Germinal center (tissue), 1 donor: ENCODE measurements around the gene ASS1.

ENCODE experiments used
- DNase-seq: peaks from one replicate; pipeline ENCODE4 v3.0.0; 2012; ENCODE audit warnings: mixed read lengths, low spot score

The ASS1 gene

DNA sequence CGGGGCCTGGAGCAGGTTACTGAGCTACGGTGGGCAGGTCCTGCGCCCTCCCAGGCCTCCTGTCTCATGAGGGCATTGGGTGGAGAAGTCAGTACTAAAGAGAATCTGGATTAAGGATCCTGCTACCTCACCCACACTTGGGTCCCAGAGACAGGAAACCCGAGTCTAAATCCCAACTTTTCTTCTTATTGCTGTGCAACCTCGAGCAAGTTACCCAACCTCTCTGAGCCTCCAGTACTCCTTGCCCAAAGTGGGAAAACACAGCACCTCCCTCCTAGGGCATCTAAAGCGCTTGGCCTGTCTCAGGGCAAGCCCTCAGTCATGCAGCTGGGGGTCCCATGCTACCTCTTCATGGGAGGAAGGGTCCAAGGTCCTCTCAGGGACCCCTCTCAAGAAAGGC is 28.2 kb downstream of the ASS1 start:
- DNase-seq, result no peak

DNA sequence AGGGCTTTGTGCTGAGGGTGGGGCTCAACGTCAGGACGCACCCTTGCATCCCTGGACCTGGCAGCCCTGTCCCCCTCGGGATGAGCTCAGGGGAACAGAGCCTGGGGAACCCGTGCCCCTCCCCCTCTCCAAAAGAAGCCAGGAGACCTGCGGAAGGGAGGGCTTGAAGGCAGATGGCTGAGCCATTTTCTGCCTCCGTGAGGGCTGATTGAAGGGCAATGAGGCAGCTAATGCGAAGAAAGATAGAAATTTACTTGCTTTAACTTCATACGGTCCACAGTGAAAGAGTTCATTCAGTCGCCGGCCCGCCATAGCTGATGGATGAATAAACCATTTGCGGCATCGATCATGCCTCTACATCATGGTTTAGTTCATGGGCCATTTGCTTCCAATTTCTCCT is 28.8 kb downstream of the ASS1 start:
- no peak for DNase-seq

DNA sequence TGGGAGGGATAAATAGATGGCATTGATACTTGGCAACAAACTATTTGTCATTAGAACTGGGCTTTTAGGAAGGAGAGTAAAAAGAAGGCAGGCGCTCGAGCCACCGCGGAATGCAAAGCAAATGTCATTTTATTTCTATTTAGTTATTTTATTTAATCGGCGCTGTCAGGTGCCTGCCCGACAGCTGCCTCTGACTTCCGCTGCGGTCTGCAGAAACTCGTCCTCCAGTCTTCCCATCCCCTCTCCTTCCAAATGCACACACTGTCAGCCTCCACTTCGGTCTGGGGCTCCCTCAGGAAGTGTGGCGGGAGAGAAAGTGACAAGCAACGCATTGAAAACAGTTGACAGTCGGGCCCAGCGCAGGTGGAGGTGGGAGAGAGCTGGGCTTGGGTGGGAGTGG is 29.3 kb downstream of the ASS1 start:
- DNase-seq, result no peak

DNA sequence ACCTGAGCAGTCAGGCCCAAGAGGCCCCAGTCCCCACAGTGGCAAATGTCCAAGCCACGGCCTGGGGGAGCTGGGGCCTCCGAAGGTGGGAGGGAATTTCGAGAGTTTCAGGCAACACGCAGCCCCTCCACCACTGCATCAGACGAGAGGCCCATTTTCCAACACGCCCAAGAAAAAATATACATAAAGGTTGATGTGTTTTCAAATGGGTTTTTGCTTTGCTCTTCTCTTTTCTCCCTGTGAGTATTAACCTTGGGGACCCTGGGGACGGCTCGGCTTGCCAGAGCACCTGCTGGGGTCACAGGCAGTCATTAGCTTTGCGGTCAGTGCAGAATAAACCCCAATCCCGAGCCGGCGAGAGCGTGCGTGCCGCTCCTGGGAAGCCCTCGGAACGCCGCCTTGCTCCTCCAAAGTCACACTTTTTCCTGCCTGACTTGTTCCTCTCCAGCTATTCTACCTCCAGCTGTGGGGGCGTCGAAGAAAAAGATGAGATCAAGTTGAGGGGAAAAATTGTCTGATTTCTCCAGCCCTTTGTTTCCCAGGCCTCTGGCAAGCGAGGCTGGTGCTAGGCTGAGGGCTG is 31.5 kb downstream of the ASS1 start:
- DNase-seq, result no peak

DNA sequence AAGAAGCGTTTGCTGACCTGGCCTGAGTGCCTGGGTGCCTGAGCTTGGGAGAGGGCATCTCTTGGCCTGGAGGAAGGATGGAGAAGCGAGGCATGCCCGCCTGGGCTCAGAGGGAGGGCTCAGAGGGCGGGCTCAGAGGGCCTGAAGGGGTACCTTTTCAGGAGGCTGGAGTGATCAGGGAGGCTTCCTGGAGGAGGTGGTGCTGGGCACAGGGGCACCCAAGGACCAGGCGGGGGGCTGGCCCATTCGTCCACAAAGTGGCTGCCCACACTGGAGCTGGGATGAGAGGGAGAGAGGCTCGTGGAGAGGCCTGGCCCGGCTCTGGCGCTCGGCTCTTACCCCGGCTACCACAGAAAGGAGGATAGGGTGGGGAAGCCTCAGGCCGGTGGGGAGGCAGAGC is 32.8 kb downstream of the ASS1 start:
- DNase-seq, result no peak

DNA sequence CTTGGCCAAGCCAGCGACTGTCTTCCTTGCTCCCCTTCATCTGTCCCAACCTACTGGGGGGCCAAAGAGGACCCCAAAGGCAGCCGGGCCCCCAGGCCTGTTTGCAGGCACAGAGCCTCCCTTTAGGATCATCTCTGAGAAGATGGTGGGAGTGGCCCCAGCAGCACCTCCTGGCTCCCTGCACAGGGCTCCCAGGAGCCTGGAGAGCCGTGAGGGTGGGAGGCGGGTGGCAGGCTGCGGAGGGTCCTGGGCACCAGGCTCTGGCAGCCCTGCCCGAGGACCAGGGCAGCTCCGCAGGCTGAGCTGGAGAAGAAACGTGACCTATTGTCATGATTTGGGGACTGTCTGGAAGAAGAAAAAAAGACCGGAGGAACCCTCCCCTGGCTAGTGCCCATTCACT is 33.4 kb downstream of the ASS1 start:
- DNase-seq, result no peak

DNA sequence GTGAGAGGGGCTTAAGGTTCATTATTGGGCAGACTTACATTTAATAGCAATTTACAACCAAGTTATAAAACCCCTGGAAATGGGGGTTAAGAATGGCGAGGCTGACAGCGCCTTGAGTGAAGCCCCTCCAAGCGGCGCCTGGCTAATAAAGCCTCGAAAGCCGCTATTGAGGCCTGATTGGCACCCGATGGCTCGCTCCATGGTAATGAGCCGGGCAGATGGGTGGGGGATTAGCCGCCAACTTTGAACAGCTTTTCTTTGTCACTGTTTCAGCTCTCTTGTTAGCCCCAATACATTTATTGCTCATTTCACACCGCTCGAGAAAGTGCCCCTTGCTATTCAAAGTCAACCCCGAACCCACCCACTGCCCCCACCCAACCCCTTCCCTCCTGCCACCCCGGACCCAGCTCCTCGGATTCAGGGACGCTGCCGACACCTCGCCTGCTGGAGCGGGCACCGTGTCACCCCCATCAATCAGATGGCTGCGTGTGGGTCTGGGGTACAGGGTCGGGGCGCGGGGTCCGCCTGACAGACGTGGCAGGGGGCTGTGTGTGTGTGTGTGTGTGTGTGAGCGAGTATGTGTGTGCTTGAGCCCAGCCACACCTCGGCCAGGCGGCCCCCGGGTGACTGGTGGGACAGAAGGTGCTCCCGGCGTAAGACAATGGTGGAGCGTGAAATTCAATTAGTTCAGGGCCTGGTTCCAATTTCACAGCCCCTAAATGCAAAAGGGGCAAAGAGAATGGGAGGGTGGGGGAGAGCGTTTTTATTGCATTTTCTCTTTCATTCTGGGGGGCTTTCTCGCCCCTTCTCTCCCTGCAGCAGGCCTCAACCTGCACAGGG is 34.2 kb downstream of the ASS1 start:
- DNase-seq, result no peak

DNA sequence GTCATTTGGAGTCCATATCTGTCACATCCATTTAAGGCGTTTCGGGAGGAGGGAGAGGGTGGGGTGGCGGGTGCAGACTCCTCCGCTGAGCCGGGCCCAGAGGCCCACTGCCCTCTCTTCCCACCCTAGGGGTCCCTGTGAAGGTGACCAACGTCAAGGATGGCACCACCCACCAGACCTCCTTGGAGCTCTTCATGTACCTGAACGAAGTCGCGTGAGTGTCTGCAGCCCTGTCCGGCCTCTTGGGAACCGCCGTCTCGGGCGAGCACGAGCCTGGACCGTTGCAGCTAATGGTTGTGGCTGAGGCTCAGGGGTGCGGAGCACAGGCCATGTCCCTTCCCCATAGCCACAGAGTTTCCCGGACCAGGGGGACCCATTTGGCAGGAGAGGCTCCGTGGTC is 34.8 kb downstream of the ASS1 start:
- no peak for DNase-seq

DNA sequence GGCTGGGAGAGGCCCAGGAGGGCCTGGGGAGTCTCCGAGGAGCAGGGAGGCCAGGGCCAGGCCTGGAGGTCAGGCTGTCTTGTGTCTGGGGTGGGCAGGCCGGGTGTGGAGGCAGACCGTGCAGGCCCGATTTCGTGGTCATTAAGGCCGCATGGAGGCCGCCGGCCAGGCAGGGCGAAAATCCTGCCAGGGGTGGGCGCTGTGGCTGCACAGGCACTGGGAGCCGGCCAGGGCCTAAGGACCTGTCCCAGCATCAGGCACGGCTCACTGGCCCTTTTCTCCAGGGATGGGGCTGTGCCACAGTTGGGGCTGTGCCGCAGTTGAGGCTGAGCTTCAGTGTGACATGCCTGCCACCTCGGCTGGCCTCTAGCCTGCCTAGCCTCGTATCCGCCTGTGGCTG is 35.9 kb downstream of the ASS1 start:
- no peak for DNase-seq

DNA sequence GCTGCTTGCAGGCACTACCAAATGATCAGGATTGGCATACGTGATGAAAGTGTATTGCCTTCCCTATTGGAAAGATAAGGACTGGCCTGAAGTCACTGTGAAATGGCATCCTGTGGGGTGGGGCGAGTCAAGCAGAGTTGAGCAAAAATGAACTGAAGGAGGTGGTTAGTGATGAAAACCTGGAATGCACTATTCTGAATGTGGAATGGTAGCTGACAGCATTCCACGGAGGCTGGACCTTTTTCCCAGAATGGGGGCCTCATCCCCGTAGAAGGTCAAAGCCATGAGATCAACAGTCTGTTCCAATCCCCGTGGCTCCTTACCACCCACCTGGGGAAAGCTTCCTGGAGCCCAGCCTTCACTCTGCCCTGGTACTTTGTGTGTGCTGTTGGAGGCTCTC is 37.7 kb downstream of the ASS1 start:
- DNase-seq, result no peak

DNA sequence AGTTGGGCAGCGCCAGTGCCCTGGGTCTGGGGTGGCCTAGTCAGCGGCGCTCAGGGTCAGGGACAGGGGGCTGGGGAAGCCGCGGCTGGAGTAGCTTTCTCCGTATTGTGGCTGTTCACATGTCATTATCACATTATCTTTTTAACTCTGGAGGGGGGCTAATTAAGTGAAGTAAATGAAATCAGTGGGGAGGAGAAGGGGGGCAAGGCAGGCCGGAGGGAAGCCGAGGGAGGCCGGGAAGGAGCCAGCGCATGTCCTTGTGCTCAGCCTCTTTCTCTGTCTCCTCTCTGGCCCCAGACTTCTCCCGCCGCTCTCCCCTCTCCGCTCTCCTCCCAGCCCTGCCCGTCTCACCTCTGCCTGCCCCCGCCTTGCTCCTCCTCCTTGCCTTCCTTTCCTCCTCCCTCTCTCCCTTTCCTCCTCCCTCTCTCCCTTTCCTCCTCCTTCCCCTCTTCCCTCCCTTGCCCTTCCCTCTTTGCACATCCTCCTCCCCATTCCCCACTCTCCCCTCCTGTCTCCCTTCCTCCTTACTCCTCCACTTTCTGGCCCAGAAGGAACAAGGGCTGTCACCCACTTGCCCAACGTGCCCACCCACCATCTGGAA is 38.7 kb downstream of the ASS1 start:
- DNase-seq, result no peak

DNA sequence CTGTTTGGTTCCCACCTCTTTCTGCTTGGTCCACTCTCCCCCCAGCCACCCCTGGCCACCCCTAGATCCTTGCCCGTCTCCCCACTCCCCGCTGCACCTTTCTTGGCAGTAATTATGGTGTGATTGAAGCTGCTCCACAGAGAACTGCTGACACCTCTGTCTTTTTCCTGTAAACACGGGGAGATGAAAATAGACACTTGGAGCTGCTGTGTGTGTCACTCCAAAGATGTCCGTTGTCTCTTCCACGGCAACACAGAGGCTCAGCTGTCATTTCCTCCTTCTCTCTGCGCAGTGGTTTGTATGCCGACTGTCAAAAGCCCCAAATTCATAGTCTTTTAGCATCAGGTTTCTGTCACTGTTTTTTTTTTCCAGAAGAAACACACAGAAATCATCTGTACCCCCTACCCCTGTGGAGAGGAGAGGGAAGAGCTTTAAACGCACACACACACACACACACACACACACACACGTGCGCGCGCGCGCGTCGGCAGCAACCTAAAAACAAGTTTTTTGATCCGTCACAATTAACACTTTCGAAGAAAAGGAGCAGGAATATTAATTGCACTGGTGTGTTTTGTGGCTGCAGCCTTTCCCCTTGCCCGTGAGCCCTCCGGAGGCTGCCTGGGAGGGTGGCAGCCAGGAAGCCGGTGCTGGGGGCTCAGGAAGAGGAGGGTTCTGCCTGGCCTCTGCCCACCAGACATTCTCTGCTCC is 39.8 kb downstream of the ASS1 start:
- no peak for DNase-seq

DNA sequence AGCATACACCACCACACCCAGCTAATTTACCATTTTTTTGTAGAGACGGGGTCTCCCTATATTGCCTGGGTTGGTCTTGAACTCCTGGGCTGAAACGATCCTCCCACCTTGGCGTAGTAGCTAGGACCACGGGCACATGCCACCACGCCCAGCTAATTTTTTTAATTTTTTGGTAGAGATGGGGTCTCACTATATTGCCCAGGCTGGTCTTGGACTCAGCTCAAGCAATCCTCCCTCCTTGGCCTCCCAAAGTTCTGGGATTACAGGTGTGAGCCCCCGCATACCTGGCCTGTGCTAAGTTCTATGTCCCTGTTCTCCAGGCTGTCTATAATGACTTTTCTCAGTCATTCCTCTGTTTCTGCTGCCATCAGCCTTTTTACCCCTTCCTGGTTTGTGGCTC is 41.3 kb downstream of the ASS1 start:
- no peak for DNase-seq

DNA sequence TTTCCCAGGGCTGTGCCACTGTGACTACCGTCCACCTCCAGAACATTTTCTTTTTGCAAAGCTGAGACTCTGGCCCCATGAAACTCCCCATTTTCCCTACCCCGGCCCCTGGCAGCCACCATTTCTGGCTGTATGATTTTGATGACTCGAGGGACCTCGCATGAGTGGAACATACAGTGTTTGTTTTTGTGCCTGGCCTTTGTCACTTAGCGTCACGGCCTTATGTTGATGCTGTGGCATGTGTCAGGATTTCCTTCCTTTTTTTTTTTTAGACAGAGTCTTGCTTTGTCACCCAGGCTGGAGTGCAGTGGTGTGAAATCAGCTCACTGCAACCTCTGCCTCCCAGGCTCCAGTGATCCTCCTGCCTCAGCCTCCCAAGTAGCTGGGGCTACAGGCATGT is 42.7 kb downstream of the ASS1 start:
- no peak for DNase-seq

DNA sequence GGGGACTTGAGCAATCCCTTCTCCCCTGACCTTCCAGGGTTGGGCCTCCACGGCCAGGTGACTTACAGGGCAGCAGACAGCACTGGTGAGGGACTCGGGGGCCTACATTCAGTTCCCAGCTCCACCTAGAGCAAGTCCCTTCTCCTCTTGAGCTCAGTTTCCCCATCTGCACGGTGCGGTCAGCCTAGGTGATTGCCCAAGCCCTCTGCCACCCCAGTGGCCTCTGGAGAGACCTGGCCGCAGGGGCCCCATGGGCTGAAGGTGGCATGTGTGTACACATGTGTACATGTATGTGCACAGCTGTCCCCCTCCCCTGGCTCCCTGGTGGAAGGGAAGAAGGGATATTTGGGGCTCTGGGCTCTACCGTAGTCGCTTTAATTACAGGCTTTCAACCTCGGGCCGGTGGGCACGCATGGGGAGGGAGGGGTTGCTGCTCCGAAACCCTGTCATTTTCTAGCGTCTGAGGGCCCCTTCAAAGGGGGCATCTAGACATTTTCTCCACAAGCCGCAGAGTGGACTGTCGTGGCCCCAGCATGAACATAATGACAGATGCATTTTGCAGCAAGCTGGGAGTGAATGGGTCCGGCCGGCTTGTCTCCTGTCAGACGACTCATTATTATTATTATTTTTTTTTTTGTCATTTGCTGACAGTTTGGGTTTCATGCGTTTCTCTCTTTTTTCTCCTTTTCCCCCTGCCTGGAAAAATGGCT is 44.0 kb downstream of the ASS1 start:
- DNase-seq, result no peak

DNA sequence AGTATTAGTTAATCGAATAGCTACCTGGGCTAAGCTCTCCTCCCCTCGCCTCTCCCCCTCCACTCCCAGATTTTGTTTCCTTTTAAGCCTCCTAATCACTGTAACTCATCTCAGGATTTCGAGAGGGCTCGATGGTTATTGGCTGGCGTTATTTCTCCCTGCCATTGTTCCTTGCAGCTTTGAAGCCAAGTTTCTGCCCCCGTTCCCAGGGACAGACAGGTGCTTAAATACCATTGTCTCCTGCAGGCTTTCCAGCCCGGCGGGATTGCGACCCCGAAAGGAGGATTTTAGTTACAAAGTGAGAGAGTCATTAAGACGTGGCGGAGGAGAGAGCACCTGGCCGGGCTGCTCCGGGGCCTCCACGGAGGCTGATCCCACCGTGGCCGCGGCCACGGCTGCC is 46.2 kb downstream of the ASS1 start:
- DNase-seq, result no peak

DNA sequence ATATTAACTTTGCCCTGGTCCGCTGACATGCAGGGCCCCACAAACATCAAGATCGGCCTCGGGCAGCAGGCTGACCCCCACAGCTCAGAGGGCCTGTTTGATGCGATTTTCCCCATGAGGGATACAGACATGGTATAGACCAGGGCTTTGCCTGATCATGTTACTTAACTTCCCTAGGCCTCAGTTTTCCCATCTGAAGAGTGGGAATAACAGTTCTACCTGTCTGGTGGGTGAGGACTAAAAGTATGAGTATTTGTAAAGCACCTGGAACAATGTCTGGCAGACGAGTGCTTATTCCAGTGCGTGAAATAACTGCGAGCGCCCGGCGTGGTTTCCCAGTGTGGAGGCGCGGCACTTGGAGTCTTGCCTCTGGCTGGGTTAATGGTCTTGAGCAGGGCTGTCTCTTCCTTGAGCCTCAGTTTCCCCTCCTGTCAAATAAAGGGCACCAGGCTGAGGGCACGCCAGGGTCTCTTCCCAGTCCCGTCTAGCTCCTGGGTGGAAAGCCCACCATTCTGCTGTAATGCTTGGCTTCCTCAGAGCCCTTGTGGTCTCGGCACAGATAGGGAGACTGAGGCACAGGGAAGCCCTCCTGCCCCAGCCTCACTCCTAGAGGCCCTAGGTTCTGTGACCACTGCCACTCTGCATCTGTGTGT is 47.2 kb downstream of the ASS1 start:
- no peak for DNase-seq

DNA sequence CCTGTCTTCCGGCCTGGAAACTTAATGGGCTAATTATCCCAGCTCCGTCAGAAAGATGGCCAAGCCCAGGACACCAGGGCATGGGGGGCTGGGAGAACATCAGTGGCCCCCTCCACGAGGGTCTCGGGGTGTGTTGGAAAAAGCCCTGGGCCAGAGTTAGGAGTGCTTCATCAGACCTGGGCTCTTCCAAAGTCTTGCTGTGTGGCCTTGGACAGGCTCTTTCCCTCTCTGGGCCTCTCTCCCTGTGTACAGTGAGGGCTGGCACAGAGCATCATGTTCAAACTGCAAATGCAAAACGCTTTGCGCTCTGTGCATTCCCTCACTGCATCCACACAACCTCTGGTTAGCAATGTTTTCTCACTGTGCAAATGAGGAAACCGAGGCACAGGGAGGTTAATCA is 48.3 kb downstream of the ASS1 start:
- no peak for DNase-seq

DNA sequence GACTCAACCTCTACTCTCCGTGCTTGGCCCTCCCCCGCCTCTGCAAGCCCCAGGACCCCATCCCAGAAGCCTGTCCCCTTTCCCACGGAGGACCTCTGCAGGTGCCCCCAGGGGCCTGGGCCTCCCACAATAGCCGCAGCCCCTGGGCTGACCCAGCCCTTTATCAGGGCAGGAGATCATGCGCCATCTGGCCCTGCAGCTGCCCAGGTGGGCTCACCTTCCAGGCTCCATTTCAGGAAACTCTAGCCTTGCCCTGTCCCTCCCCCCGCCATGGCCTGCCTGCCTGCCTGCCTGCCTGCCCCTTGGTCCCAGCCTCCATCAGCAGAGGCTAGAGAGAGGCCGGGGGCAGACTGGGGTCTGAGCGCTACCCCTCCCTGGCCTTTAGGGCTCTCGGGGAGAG is 48.7 kb downstream of the ASS1 start:
- DNase-seq, result no peak

DNA sequence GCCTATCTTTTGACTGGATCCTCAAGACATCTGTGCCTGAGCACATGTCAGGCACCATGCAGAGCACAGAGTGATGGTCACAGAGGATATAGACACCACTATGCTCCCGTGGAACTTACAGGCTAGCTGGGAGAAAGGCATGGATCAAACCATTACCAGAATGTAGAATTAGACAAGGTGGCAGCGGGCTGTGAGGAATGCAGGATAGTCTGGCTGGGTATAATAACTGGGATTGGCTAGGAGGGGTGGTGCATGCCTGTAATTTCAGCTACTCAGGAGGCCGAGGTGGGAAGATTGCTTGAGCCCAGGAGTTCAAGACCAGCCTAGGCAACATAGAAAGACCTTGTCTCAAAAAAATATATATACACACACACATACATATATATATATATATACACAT is 50.3 kb downstream of the ASS1 start:
- no peak for DNase-seq

DNA sequence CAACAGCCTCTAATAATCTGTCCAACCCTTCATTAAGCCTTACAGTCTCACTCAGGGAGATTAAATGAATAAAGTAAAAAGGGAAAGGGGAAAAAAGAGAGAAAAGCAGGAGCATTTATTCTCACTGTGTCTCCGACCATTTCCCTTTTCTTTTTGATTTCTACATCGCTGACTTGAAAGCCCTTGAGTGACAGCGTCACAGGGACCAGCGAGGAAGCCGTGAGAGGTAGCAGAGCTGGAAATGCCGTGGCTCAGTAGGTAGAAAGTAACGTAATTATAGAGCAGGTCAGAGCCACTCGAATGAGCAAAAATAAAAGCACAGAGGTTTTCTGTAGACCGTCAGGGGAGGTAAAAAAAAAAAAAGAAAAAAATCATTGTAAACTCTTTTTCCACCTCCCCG is 52.4 kb downstream of the ASS1 start:
- DNase-seq, result no peak
